ENCODE measurements around the gene INS. TPM values are rescaled to one million over a fixed set of nuclear protein-coding genes. Genes with fewer than 3 reads are reported as not detected.

Gene INS
- total and polyA plus RNA-seq, 4 experiments from 2014 or later, result not detected

- Histone ChIP-seq H3K4me1 (ENCODE audit: insufficient read depth, low read length) (no peaks in the 10 kb centered on the region), H3K4me3 (ENCODE audit: low read length in 2 of 2) (no peak overlapping the region), H3K36me3 (ENCODE audit: insufficient read depth, low read length) (no peaks in the 10 kb centered on the region), H3K27me3 (ENCODE audit: insufficient read depth, low read length) (no peaks in the 10 kb centered on the region), H3K9me3 (ENCODE audit: control insufficient read depth in 1 of 2, low read length in 2 of 2) (no peaks in the 10 kb centered on the region), H3K27ac (ENCODE audit: low read depth, low read length) (no peak overlapping the region)
- ChIA-PET CTCF (ENCODE audit: partially characterized antibody) (no interaction called here), POLR2A (ENCODE audit: partially characterized antibody) (no interaction called here)
- no peak for DNase-seq
- H3K36me3 Mint-ChIP-seq, result no peaks in the 10 kb centered on the region
- H3K4me1 Mint-ChIP-seq, result no peaks in the 10 kb centered on the region
- H3K27ac Mint-ChIP-seq, result no peak overlapping the region
- intact Hi-C loops (cut with micrococcal nuclease), result no loop called here
- H3K9me3 Mint-ChIP-seq, result no peaks in the 10 kb centered on the region
- H3K4me3 Mint-ChIP-seq, result no peak overlapping the region
- peaks cover 2 to 3% of the 10 kb centered on the region in 2 donors for H3K27me3 Mint-ChIP-seq
Measured at GRCh38 chr11:2168286-2169004, 7.4 kb upstream of the INS start.

- Histone ChIP-seq H3K4me3 (ENCODE audit: low read length in 2 of 2) (no peak overlapping the region), H3K9me3 (ENCODE audit: control insufficient read depth in 1 of 2, low read length in 2 of 2) (no peaks in the 10 kb centered on the region), H3K4me1 (ENCODE audit: insufficient read depth, low read length) (no peaks in the 10 kb centered on the region), H3K36me3 (ENCODE audit: insufficient read depth, low read length) (no peaks in the 10 kb centered on the region), H3K27me3 (ENCODE audit: insufficient read depth, low read length) (no peaks in the 10 kb centered on the region), H3K27ac (ENCODE audit: low read depth, low read length) (no peak overlapping the region)
- POLR2A ChIA-PET (ENCODE audit: partially characterized antibody), result no interaction called here
- H3K4me3 Mint-ChIP-seq, result no peak overlapping the region
- CTCF ChIA-PET (ENCODE audit: partially characterized antibody), result interaction anchor here (2.1 kb wide), 1 partner anchor 253 kb away, joined by 5 read pairs; no protein-coding TSS in a partner anchor
- no peaks in the 10 kb centered on the region for H3K36me3 Mint-ChIP-seq
- peaks cover 2 to 3% of the 10 kb centered on the region in 2 donors for H3K27me3 Mint-ChIP-seq
- no peak overlapping the region for H3K27ac Mint-ChIP-seq
- intact Hi-C loops (cut with micrococcal nuclease), result no loop called here
- H3K4me1 Mint-ChIP-seq, result no peaks in the 10 kb centered on the region
- H3K9me3 Mint-ChIP-seq, result no peaks in the 10 kb centered on the region
- no peak for DNase-seq
Measured at GRCh38 chr11:2167141-2168045, 6.4 kb upstream of the INS start.

- H3K36me3 Mint-ChIP-seq, result no peaks in the 10 kb centered on the region
- no peaks in the 10 kb centered on the region for H3K27me3 ChIP-seq (ENCODE audit: insufficient read depth, low read length)
- H3K4me1 ChIP-seq (ENCODE audit: insufficient read depth, low read length), result no peaks in the 10 kb centered on the region
- no peak overlapping the region for H3K27ac Mint-ChIP-seq
- ChIA-PET CTCF (ENCODE audit: partially characterized antibody) (interaction anchor here (1.0 to 2.1 kb wide), 3 partner anchors 10 to 254 kb away, joined by 4 to 5 read pairs (median 4); no protein-coding TSS in a partner anchor), POLR2A (ENCODE audit: partially characterized antibody) (no interaction called here)
- no peak overlapping the region for H3K4me3 Mint-ChIP-seq
- H3K9me3 ChIP-seq (ENCODE audit: control insufficient read depth in 1 of 2, low read length in 2 of 2), result no peaks in the 10 kb centered on the region
- H3K36me3 ChIP-seq (ENCODE audit: insufficient read depth, low read length), result no peaks in the 10 kb centered on the region
- peaks cover 2 to 3% of the 10 kb centered on the region in 2 donors for H3K27me3 Mint-ChIP-seq
- intact Hi-C loops (cut with micrococcal nuclease), result no loop called here
- no peaks in the 10 kb centered on the region for H3K9me3 Mint-ChIP-seq
- H3K4me1 Mint-ChIP-seq, result no peaks in the 10 kb centered on the region
- H3K27ac ChIP-seq (ENCODE audit: low read depth, low read length), result no peak overlapping the region
- no peak overlapping the region for H3K4me3 ChIP-seq (ENCODE audit: low read length in 2 of 2)
- DNase-seq, result peak in 4 of 5 donors; percentile 21 to 26 (median 24)
Measured at GRCh38 chr11:2166091-2166851, 5.3 kb upstream of the INS start.

GRCh38 chr11:2165571-2165970 lies 4.6 kb upstream of the INS start:
- no peak overlapping the region for H3K27ac Mint-ChIP-seq
- CTCF ChIA-PET (ENCODE audit: partially characterized antibody), result interaction anchor here (1.0 to 2.1 kb wide), 3 partner anchors 9 to 255 kb away, joined by 4 to 5 read pairs (median 4); no protein-coding TSS in a partner anchor
- no peaks in the 10 kb centered on the region for H3K9me3 Mint-ChIP-seq
- POLR2A ChIA-PET (ENCODE audit: partially characterized antibody), result no interaction called here
- H3K27ac ChIP-seq (ENCODE audit: low read depth, low read length), result no peak overlapping the region
- intact Hi-C loops (cut with micrococcal nuclease), result no loop called here
- H3K9me3 ChIP-seq (ENCODE audit: control insufficient read depth in 1 of 2, low read length in 2 of 2), result no peaks in the 10 kb centered on the region
- no peaks in the 10 kb centered on the region for H3K4me1 Mint-ChIP-seq
- no peak overlapping the region for H3K4me3 ChIP-seq (ENCODE audit: low read length in 2 of 2)
- H3K27me3 Mint-ChIP-seq, result peaks cover 2 to 3% of the 10 kb centered on the region in 2 donors
- no peaks in the 10 kb centered on the region for H3K36me3 ChIP-seq (ENCODE audit: insufficient read depth, low read length)
- no peak overlapping the region for H3K4me3 Mint-ChIP-seq
- no peaks in the 10 kb centered on the region for H3K4me1 ChIP-seq (ENCODE audit: insufficient read depth, low read length)
- H3K36me3 Mint-ChIP-seq, result no peaks in the 10 kb centered on the region
- no peaks in the 10 kb centered on the region for H3K27me3 ChIP-seq (ENCODE audit: insufficient read depth, low read length)
- DNase-seq, result no peak

- H3K4me3 Mint-ChIP-seq, result no peak overlapping the region
- no peaks in the 10 kb centered on the region for H3K4me1 ChIP-seq (ENCODE audit: insufficient read depth, low read length)
- H3K4me1 Mint-ChIP-seq, result no peaks in the 10 kb centered on the region
- intact Hi-C loops (cut with micrococcal nuclease), result no loop called here
- POLR2A ChIA-PET (ENCODE audit: partially characterized antibody), result no interaction called here
- H3K27me3 Mint-ChIP-seq, result peaks cover 2 to 3% of the 10 kb centered on the region in 2 donors
- H3K27ac Mint-ChIP-seq, result no peak overlapping the region
- no peaks in the 10 kb centered on the region for H3K9me3 ChIP-seq (ENCODE audit: control insufficient read depth in 1 of 2, low read length in 2 of 2)
- no peak for DNase-seq
- H3K9me3 Mint-ChIP-seq, result no peaks in the 10 kb centered on the region
- H3K36me3 ChIP-seq (ENCODE audit: insufficient read depth, low read length), result no peaks in the 10 kb centered on the region
- H3K27me3 ChIP-seq (ENCODE audit: insufficient read depth, low read length), result no peaks in the 10 kb centered on the region
- no peaks in the 10 kb centered on the region for H3K36me3 Mint-ChIP-seq
- CTCF ChIA-PET (ENCODE audit: partially characterized antibody), result interaction anchor here (1.0 to 2.1 kb wide), 4 partner anchors 9 to 256 kb away, joined by 4 to 7 read pairs (median 4); no protein-coding TSS in a partner anchor
- H3K27ac ChIP-seq (ENCODE audit: low read depth, low read length), result no peak overlapping the region
- H3K4me3 ChIP-seq (ENCODE audit: low read length in 2 of 2), result no peak overlapping the region
Measured at GRCh38 chr11:2164861-2165555, 4.0 kb upstream of the INS start.

GRCh38 chr11:2164081-2164480 lies 3.1 kb upstream of the INS start:
- Mint-ChIP-seq H3K4me1 (no peaks in the 10 kb centered on the region), H3K27ac (no peak overlapping the region), H3K9me3 (no peaks in the 10 kb centered on the region), H3K4me3 (no peak overlapping the region), H3K36me3 (no peaks in the 10 kb centered on the region), H3K27me3 (peaks cover 3% of the 10 kb centered on the region in 2 donors)
- Histone ChIP-seq H3K4me1 (ENCODE audit: insufficient read depth, low read length) (no peaks in the 10 kb centered on the region), H3K27me3 (ENCODE audit: insufficient read depth, low read length) (no peaks in the 10 kb centered on the region), H3K9me3 (ENCODE audit: control insufficient read depth in 1 of 2, low read length in 2 of 2) (no peaks in the 10 kb centered on the region), H3K4me3 (ENCODE audit: low read length in 2 of 2) (no peak overlapping the region), H3K36me3 (ENCODE audit: insufficient read depth, low read length) (no peaks in the 10 kb centered on the region), H3K27ac (ENCODE audit: low read depth, low read length) (no peak overlapping the region)
- DNase-seq, result no peak
- intact Hi-C loops (cut with micrococcal nuclease), result no loop called here
- CTCF ChIA-PET (ENCODE audit: partially characterized antibody), result interaction anchor here (1.7 kb wide), 1 partner anchor 12 kb away, joined by 7 read pairs; no protein-coding TSS in a partner anchor
- POLR2A ChIA-PET (ENCODE audit: partially characterized antibody), result no interaction called here
